ENCODE measurements around the gene DHDH.

The DHDH gene

DNA sequence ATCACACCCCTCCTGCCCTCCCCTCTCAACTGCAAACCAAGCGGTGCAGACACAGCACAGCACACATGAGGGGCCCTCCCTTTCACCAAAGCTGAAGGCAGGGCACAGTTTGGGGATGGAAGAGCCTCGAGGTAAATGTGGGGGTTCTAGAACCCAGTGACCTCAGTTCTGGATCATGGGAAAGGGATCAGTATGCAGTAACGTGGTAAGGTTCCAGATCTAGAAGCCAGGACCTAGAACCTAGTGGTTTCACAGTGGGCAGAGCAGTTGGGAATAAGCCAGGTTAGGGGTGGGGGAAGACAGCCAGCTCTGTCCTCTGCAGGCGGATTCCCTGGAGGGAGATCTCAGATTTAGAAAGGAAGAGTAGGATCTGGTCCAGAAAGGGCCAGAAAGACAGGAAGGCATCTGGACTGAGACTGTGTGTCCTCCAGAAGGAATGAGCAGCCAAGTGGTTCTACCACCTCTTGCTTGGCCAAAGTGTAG, 34.7 kb downstream of the DHDH start:
- H3K4me3 ChIP-seq (ENCODE audit: low read length) = no peak overlapping the region
- peak; percentile 61 for DNase-seq (ENCODE audit: low read depth)
- TF ChIP-seq, protein P1, sequence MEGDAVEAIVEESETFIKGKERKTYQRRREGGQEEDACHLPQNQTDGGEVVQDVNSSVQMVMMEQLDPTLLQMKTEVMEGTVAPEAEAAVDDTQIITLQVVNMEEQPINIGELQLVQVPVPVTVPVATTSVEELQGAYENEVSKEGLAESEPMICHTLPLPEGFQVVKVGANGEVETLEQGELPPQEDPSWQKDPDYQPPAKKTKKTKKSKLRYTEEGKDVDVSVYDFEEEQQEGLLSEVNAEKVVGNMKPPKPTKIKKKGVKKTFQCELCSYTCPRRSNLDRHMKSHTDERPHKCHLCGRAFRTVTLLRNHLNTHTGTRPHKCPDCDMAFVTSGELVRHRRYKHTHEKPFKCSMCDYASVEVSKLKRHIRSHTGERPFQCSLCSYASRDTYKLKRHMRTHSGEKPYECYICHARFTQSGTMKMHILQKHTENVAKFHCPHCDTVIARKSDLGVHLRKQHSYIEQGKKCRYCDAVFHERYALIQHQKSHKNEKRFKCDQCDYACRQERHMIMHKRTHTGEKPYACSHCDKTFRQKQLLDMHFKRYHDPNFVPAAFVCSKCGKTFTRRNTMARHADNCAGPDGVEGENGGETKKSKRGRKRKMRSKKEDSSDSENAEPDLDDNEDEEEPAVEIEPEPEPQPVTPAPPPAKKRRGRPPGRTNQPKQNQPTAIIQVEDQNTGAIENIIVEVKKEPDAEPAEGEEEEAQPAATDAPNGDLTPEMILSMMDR (conservative IDR thresholded peaks at IDR 0.05; ENCODE audit: low read length) = no peak

DNA sequence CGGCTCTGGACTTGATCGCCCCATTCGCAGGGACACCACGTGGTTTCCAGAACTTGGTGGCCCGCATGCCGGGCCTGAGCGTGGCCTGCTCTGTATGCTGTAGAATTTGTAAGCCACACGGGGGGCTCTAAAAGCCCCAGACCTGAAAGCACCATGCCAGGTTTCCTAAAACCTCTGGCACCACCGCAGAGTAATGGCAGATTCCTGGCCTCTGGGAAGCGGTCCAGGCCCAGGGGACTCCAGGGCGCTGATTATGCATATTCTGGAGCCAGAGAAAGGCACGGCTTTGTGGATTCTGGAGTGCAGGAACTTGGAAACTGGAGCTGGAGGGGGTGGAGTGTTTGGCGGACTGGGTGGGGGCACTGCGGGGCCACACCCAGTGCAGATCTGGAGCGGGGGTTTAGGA, 35.3 kb downstream of the DHDH start:
- TF ChIP-seq, protein P1 (conservative IDR thresholded peaks at IDR 0.05; ENCODE audit: low read length) = no peak
- DNase-seq (ENCODE audit: low read depth) = no peak
- H3K4me3 ChIP-seq (ENCODE audit: low read length) = no peak overlapping the region

DNA sequence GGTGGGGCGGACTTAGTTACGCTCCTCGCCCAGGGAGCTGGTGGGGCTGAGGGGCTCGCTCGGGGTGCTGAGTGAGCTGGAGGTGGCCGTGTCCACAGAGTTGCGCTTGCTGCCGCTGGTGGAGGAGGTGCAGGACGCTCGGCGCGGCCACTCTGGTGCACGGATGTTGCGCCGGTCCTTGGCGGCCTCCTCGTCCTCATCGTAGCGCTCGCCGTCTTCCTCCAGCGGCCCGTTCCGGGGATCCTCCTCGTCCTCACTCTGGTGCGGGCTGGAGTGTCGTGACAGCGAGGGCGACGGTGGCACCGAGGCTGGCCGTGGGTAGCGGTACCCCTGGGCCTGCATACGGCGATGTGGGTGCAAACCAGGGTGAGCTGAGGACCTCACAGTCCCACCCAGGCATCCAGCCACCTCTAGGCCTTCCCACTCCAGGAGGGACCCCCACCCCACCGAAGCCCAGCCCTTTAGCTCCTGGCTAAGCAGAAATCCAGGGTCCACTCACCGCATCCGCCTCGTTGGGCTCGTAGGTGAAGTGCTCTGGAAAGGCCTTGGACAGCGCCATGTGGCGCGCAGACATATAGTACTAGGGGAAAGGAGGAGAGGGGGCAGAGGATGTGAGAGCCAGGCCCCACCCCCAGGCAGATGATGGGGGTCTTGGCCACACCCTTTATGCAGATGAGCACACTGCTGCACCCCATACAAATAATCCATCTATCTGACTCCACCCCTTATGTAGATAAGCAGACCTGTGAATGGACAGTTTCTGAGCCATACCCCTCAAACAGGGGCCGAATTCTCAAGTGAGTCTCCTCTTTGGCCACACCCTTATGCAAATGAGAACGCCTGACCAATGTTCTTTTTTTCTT, 36.0 kb downstream of the DHDH start:
- no peak overlapping the region for H3K4me3 ChIP-seq (ENCODE audit: low read length)
- TF ChIP-seq, protein P1 (conservative IDR thresholded peaks at IDR 0.05; ENCODE audit: low read length) = no peak
- no peak for DNase-seq (ENCODE audit: low read depth)

GRCh38 chr19:48970139-48970766, 36.8 kb downstream of the DHDH start:
- DNase-seq (ENCODE audit: low read depth) = no peak
- TF ChIP-seq, protein P1 (conservative IDR thresholded peaks at IDR 0.05; ENCODE audit: low read length) = no peak
- no peak overlapping the region for H3K4me3 ChIP-seq (ENCODE audit: low read length)

GRCh38 chr19:48970923-48971395, 37.5 kb downstream of the DHDH start:
- peak; percentile 66 for DNase-seq (ENCODE audit: low read depth)
- H3K4me3 ChIP-seq (ENCODE audit: low read length) = no peak overlapping the region
- TF ChIP-seq, protein P1 (conservative IDR thresholded peaks at IDR 0.05; ENCODE audit: low read length) = peak; percentile 90

DNA sequence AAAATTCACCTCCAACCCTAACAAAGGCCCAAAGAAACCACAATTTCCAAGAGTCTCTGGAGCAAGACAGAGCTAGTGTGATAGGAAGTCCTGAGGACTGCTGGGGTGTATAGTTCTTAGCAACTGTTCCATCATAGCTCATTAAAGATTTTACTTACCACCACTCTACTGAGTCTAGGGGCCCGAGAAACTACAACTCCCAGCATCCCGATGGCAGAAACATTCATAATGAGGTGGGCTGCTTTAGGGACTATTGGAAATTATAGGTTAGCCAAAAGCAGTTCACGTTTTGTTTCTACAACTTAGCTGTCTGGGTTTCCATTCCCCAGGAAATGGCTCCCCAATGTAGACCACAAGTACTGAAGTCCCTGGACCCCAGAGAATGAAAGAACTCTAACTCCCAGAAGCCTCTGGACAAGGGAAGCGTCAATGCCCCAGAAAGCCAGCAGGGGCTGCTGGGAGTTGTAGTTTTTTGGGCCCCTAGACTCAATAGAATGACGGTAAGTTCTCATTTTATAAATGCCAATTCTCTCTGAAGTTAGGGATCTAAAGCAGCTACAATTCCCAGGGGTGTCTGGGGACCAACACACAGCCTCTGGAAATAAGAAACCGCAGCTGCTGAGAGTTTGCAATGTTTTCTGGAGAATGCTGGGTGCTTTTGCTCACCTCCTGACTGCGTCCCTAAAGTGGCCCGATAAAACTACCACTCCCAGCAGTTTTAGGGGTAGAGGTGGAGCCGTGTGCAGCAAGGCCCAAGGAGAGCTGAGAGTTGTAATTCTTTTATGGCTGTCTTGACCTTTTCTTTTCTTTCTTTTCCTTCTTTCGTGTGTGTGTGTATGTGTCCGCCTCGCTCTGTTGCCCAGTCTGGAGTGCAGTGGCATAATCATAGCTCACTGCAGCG, 42.7 kb downstream of the DHDH start:
- H3K4me3 ChIP-seq (ENCODE audit: low read length) = no peak overlapping the region
- TF ChIP-seq, protein P1 (conservative IDR thresholded peaks at IDR 0.05; ENCODE audit: low read length) = no peak
- no peak for DNase-seq (ENCODE audit: low read depth)
